GM10248 (cell line): Measurements from ENCODE around the gene LRP4.

Experiments used
- CTCF ChIA-PET: fragments of 300-600 bp; sonication (Branson Sonifier 250); formaldehyde crosslinking; extraction: SDS; loops from one replicate; lab custom pipeline; 2021; ENCODE audit warnings: antibody characterized with exemption; lab: Yijun Ruan, JAX
- POLR2A ChIA-PET: fragments of 350-650 bp; sonication (Branson Sonifier 250); formaldehyde crosslinking; extraction: SDS; loops from one replicate; lab custom pipeline; 2020; ENCODE audit warnings: antibody characterized with exemption; lab: Yijun Ruan, JAX
- DNase-seq: peaks from one replicate; pipeline ENCODE4 v3.0.0; 2012; ENCODE audit errors: extremely low spot score
- CTCF ChIP-seq: IDR thresholded peaks from 2 replicates; pipeline ENCODE4 v1.5.1; 2012; ENCODE audit warnings: mild to moderate bottlenecking, low read depth; ENCODE audit errors: extremely low read depth, missing control alignments, control extremely low read depth

Gene LRP4

GRCh38 chr11:46860218-46860617 is 58.1 kb downstream of the LRP4 start:
- DNase-seq, result no peak
- CTCF ChIA-PET, result interaction anchor here (1.1 to 1.7 kb wide), 2 partner anchors 11 to 301 kb away, joined by 4 read pairs; no protein-coding TSS in a partner anchor
- no peak for TF ChIP-seq CTCF
- POLR2A ChIA-PET, result no interaction called here

- CTCF ChIA-PET, result interaction anchor here (1.0 to 1.7 kb wide), 4 partner anchors 8 to 302 kb away, joined by 3 to 4 read pairs (median 4); no protein-coding TSS in a partner anchor
- DNase-seq, result no peak
- TF ChIP-seq CTCF, result no peak
- POLR2A ChIA-PET, result no interaction called here
Observed at GRCh38 chr11:46858920-46859546, 59.3 kb downstream of the LRP4 start.

- DNase-seq, result no peak
- CTCF ChIA-PET, result interaction anchor here (1.3 kb wide), 2 partner anchors 12 to 14 kb away, joined by 3 to 4 read pairs; no protein-coding TSS in a partner anchor
- TF ChIP-seq CTCF, result no peak
- POLR2A ChIA-PET, result no interaction called here
Observed at GRCh38 chr11:46857666-46858065, 60.7 kb downstream of the LRP4 start.

- POLR2A ChIA-PET, result no interaction called here
- DNase-seq, result no peak
- CTCF ChIA-PET, result interaction anchor here (1.0 to 2.3 kb wide), 4 partner anchors 13 to 305 kb away, joined by 3 to 7 read pairs (median 4); no protein-coding TSS in a partner anchor
- TF ChIP-seq CTCF, result no peak
Observed at GRCh38 chr11:46856605-46857343, 61.6 kb downstream of the LRP4 start.

- ChIA-PET POLR2A (interaction anchor here (0.6 kb wide), 1 partner anchor 274 kb away, joined by 3 read pairs; no protein-coding TSS in a partner anchor), CTCF (interaction anchor here (0.9 to 2.3 kb wide), 6 partner anchors 10 to 306 kb away, joined by 3 to 7 read pairs (median 3); no protein-coding TSS in a partner anchor)
- no peak for TF ChIP-seq CTCF
- DNase-seq, result no peak
Observed at GRCh38 chr11:46855863-46856262, 62.5 kb downstream of the LRP4 start.

GRCh38 chr11:46855167-46855566 is 63.2 kb downstream of the LRP4 start:
- ChIA-PET POLR2A (interaction anchor here (0.6 kb wide), 1 partner anchor 275 kb away, joined by 3 read pairs; no protein-coding TSS in a partner anchor), CTCF (interaction anchor here (0.9 to 2.3 kb wide), 6 partner anchors 10 to 298 kb away, joined by 3 to 7 read pairs (median 4); no protein-coding TSS in a partner anchor)
- DNase-seq, result no peak
- TF ChIP-seq CTCF, result no peak
